ENCODE measurements around the gene LDLRAD4.

Gene LDLRAD4

DNA sequence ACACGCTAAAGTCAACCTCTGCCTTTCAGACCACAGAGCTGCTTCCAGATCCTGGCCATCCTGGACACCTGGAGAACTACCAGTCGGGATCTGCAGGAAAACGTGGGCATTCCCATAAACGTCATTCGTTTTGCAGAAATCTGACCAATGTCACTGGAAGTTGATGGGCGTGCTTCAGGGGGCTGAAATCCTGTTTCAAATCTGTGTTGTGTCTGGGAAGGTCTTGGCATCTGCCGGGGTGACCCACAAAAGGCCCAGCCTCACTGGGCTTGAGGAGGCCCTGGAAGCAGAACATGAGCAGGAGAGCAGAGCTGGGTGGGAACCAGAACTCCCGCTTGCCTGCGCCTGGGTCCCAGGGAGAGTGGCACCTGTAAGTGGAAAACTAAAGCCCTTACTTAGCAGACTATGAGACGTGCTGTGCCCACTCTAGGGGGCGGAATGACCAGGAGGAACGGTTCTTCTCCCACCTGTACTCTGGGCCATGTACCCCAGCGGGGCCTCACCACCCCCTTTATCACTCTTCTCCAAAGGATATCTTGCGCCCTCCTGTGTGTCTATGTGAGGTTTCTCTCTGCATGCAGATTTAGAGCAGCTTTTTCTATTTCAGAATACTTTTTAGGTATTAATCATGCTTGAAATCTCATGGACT lies 306.9 kb downstream of the LDLRAD4 start:
- no peak for TF ChIP-seq ISL1 (CRISPR knock-in tag; IDR thresholded peaks at IDR 0.05)
- no peak for ATAC-seq

GRCh38 chr18:13526519-13526918 lies 308.0 kb downstream of the LDLRAD4 start:
- no peak for ATAC-seq

DNA sequence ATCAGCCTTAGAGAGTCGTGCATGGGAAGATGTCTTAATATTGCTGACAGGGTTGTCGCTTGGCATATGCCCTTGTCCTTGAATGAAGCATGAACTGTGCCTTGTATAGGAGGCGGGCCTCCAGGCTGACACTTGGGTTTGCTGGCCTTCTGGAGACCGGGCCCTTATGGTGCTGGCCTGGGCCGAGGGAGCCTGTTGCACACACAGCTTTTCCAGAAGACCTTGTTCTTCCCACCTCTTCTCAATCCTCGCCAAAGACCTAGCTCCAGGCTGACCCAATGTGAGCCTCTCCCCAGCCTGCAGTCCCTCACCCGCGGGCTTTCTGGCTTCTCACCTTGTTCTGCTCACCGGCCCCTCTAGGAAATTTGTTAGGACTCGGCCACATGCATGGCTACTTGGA lies 308.7 kb downstream of the LDLRAD4 start:
- no peak for TF ChIP-seq PPARA (CRISPR knock-in tag; IDR thresholded peaks at IDR 0.05; ENCODE audit: borderline replicate concordance)
- no peak for ATAC-seq

More at GRCh38 chr18:13526519-13526918, 308.0 kb downstream of the LDLRAD4 start:
- no peak for TF ChIP-seq ZNF8 (CRISPR knock-in tag; IDR thresholded peaks at IDR 0.05)
- no peak for TF ChIP-seq ZNF70 (CRISPR knock-in tag; IDR thresholded peaks at IDR 0.05)
- no peak for TF ChIP-seq ESRRG (CRISPR knock-in tag; IDR thresholded peaks at IDR 0.05)
- no peak for TF ChIP-seq BACH2 (CRISPR knock-in tag; IDR thresholded peaks at IDR 0.05; ENCODE audit: borderline replicate concordance)
- TF ChIP-seq TCF4 (CRISPR knock-in tag; IDR thresholded peaks at IDR 0.05; ENCODE audit: borderline replicate concordance), result no peak
- no peak for TF ChIP-seq ZC3H10 (CRISPR knock-in tag; IDR thresholded peaks at IDR 0.05)
- no peak for TF ChIP-seq GLIS3 (CRISPR knock-in tag; IDR thresholded peaks at IDR 0.05)
- no peak for TF ChIP-seq ZFP3 (CRISPR knock-in tag; IDR thresholded peaks at IDR 0.05)
- TF ChIP-seq SNAI2 (CRISPR knock-in tag; IDR thresholded peaks at IDR 0.05), result no peak
- no peak for TF ChIP-seq ISL1 (CRISPR knock-in tag; IDR thresholded peaks at IDR 0.05)

DNA sequence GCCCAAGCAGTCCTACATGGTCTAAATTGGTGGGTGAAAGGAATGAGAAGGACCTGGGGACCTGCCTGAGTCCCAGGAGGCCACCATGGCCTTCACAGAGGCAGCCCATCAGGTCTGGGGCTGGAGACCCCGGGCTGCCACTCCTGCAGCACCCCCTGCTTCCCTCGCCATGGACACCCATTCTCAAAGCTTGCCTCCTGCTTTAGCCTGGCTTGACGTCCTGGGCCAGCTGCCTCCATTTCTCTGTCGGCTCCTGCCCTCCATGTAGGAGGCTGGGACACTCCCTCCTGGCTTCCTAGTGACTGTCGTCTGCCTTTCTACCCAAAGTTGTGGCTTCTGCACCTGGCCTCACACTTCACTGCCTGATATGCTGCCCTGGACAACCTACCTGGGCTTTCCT lies 309.2 kb downstream of the LDLRAD4 start:
- TF ChIP-seq ZFP3 (CRISPR knock-in tag; IDR thresholded peaks at IDR 0.05), result no peak
- no peak for TF ChIP-seq BACH2 (CRISPR knock-in tag; IDR thresholded peaks at IDR 0.05; ENCODE audit: borderline replicate concordance)
- no peak for ATAC-seq

DNA sequence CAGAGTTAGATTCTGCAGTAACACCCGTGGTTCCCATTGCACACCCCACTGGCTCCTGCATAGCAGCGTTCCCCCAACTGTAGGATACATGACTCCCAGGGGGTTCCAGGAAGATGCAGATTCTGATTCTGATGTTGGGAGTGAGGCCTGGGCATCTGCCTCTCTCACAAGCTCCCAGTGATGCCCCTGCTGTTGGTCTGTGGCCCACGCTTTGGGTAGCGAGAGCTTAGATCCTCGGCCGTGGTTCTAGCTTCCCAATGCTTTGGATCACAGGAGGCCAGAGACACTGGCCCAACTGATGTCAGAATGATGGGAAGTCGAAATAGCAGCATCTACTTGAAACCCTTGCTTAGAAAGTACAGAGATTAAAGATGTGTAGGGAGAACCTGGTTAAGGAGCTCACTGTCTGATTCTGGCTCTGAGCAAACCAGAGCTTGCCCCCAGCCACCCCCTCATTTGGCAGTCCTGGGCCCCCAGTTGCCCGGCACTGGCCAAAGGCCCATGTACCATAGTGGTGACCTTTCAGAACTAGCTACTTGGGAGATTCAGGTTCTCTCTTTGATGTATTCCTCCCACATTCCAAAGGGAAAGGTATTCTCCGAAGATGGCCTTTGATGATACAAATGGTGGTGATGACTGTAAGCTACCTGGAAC lies 310.3 kb downstream of the LDLRAD4 start:
- no peak for TF ChIP-seq ZFP3 (CRISPR knock-in tag; IDR thresholded peaks at IDR 0.05)
- no peak for ATAC-seq

- TF ChIP-seq POU6F1 (CRISPR knock-in tag; IDR thresholded peaks at IDR 0.05; ENCODE audit: borderline replicate concordance, low read depth) (no peak), ISL1 (CRISPR knock-in tag; IDR thresholded peaks at IDR 0.05) (no peak), ARNTL (CRISPR knock-in tag; IDR thresholded peaks at IDR 0.05; ENCODE audit: borderline replicate concordance, low read depth) (no peak), CSRNP3 (CRISPR knock-in tag; IDR thresholded peaks at IDR 0.05) (no peak), BACH2 (CRISPR knock-in tag; IDR thresholded peaks at IDR 0.05; ENCODE audit: borderline replicate concordance) (no peak), ESRRG (CRISPR knock-in tag; IDR thresholded peaks at IDR 0.05) (no peak), SNAI2 (CRISPR knock-in tag; IDR thresholded peaks at IDR 0.05) (no peak), TCF4 (CRISPR knock-in tag; IDR thresholded peaks at IDR 0.05; ENCODE audit: borderline replicate concordance) (no peak), ZFP30 (CRISPR knock-in tag; IDR thresholded peaks at IDR 0.05) (no peak), CSDC2 (CRISPR knock-in tag; IDR thresholded peaks at IDR 0.05) (no peak), ZNF70 (CRISPR knock-in tag; IDR thresholded peaks at IDR 0.05) (no peak), TOX (CRISPR knock-in tag; IDR thresholded peaks at IDR 0.05; ENCODE audit: borderline replicate concordance) (no peak), RARB (CRISPR knock-in tag; IDR thresholded peaks at IDR 0.05) (no peak), PPARA (CRISPR knock-in tag; IDR thresholded peaks at IDR 0.05; ENCODE audit: borderline replicate concordance) (no peak), GLIS3 (CRISPR knock-in tag; IDR thresholded peaks at IDR 0.05) (no peak), ZNF8 (CRISPR knock-in tag; IDR thresholded peaks at IDR 0.05) (no peak)
- ATAC-seq, result no peak; the same call in 2 of the 3 replicates
Observed at GRCh38 chr18:13530033-13530878, 311.7 kb downstream of the LDLRAD4 start.

Data from SK-N-SH treated with all-trans-retinoic acid at 6 μM for 48 hours (cell line).